NCI-H1694 treated with DMSO at 0.1 percent for 48 hours (cell line): ENCODE data around the gene WNT9A.
A peak's percentile ranks its signal among the peaks of the same experiment; 100 is the strongest.

Source experiments
- DNase-seq: peaks from one replicate; lab custom pipeline; 2025; lab: John Stamatoyannopoulos, UW

Gene WNT9A

GRCh38 chr1:227897704-227898438 is 49.9 kb downstream of the WNT9A start:
- DNase-seq, result no peak

- DNase-seq, result no peak
These were observed 50.7 kb downstream of the WNT9A start for GRCh38 chr1:227896710-227897655.

- DNase-seq, result no peak
These were observed 51.7 kb downstream of the WNT9A start for GRCh38 chr1:227895828-227896685.

- DNase-seq, result no peak
These were observed 52.8 kb downstream of the WNT9A start for GRCh38 chr1:227894831-227895451.

GRCh38 chr1:227893949-227894721 is 53.6 kb downstream of the WNT9A start:
- no peak for DNase-seq

GRCh38 chr1:227893300-227893948 is 54.3 kb downstream of the WNT9A start:
- DNase-seq, result no peak

- DNase-seq, result no peak
These were observed 55.0 kb downstream of the WNT9A start for GRCh38 chr1:227892489-227893299.

GRCh38 chr1:227891955-227892488 is 55.7 kb downstream of the WNT9A start:
- no peak for DNase-seq

GRCh38 chr1:227891223-227891954 is 56.3 kb downstream of the WNT9A start:
- DNase-seq, result no peak

- no peak for DNase-seq
These were observed 57.1 kb downstream of the WNT9A start for GRCh38 chr1:227890451-227891222.

- no peak for DNase-seq
These were observed 57.8 kb downstream of the WNT9A start for GRCh38 chr1:227889863-227890405.

- DNase-seq, result no peak
These were observed 58.5 kb downstream of the WNT9A start for GRCh38 chr1:227889047-227889862.

GRCh38 chr1:227888404-227889046 is 59.2 kb downstream of the WNT9A start:
- DNase-seq, result no peak

- DNase-seq, result no peak
These were observed 59.9 kb downstream of the WNT9A start for GRCh38 chr1:227887697-227888403.

GRCh38 chr1:227886993-227887696 is 60.6 kb downstream of the WNT9A start:
- DNase-seq, result peak; percentile 35
